Astrocyte of the cerebellum (primary cell): ENCODE measurements around the gene WDR93.

ENCODE experiments used
- DNase-seq: peaks from one replicate; pipeline ENCODE4 v3.0.0-alpha.2; 2011; ENCODE audit warnings: low read depth
- H3K4me3 ChIP-seq: 2 replicates; pipeline ENCODE4 v1.5.1; 2011; ENCODE audit warnings: mild to moderate bottlenecking, low read depth, low read length, moderate library complexity
- in situ Hi-C: cut with HindIII; loops from 2 replicates; pipeline ENCODE4 v1.10.0; 2017; ENCODE audit warnings: low sequenced_read_pairs
- TF ChIP-seq, protein P1 (sequence below): IDR thresholded peaks from 2 replicates; pipeline ENCODE4 v1.5.1; 2012; ENCODE audit warnings: low read length, low read depth, moderate library complexity, mild to moderate bottlenecking; ENCODE audit errors: missing control alignments

WDR93 gene

DNA sequence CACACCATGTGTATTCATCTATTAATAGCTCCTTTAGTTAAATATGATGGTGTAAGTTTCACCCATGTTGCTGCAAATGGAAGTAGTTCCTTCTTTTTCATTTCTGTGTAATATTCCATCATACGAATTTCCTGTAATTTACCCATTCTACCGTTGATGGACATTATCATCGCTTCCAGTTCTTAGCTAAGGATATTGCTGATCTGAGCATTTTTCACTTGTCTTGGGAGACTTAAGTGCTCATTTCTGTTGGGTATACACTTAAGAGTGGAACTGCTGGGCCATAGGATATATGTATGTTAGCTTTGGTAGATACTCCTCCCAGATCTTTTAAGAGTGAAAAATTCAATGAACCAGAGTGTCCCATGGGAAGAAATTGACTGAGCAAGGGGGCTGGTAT is 22.4 kb upstream of the WDR93 start:
- no peak for DNase-seq
- H3K4me3 ChIP-seq = no peak overlapping the region
- TF ChIP-seq, protein P1, sequence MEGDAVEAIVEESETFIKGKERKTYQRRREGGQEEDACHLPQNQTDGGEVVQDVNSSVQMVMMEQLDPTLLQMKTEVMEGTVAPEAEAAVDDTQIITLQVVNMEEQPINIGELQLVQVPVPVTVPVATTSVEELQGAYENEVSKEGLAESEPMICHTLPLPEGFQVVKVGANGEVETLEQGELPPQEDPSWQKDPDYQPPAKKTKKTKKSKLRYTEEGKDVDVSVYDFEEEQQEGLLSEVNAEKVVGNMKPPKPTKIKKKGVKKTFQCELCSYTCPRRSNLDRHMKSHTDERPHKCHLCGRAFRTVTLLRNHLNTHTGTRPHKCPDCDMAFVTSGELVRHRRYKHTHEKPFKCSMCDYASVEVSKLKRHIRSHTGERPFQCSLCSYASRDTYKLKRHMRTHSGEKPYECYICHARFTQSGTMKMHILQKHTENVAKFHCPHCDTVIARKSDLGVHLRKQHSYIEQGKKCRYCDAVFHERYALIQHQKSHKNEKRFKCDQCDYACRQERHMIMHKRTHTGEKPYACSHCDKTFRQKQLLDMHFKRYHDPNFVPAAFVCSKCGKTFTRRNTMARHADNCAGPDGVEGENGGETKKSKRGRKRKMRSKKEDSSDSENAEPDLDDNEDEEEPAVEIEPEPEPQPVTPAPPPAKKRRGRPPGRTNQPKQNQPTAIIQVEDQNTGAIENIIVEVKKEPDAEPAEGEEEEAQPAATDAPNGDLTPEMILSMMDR = no peak
- in situ Hi-C loops = no loop called here

DNA sequence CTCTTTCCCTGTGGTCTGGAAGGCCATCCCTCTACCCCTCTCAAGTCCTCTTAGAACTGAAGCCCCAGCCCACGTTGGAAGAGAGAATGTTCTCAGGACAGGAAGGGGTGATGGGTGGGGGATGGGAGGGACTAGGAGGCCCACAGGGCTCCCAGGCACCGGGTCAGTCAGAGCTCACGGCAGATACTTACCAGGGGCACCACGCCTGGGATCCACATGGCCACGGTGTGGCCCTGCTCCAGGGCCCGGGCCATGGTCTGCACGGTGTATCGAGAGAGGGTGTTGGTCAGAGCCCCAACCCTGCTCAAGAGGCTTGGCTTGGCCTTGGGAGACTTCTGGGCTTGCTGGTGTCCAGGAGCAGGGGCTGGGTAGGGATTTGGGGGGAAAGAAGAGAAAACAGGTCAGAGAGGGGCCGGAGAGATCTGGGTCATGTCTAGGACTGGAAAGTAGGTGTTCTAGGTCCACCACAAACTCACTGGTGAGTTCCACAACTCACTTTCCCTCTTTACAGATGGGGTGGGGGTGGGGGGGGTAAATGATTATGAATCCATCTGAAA is 21.2 kb upstream of the WDR93 start:
- DNase-seq = no peak
- TF ChIP-seq, protein P1 = no peak
- in situ Hi-C loops = no loop called here
- H3K4me3 ChIP-seq = no peak overlapping the region

DNA sequence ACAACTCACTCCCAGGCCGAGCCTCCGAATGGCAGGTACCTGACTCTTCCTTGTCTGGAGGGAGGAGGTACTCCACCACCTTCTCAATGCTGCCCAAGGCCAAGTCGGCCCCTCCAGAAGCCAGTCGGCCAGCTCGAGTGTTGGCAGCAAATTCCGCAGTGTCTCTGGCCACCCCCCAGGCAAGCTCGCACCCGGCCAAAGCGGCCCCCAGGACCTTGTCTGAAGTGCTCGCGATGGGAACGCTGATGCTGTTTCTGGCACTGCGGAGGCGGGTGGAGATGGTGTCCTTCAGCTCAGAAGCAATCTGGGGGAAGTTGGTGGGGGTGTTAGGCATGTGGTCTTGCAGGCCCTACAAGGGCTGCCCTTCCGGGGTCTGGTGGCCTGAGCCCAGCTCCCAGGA is 20.7 kb upstream of the WDR93 start:
- no peak overlapping the region for H3K4me3 ChIP-seq
- no peak for DNase-seq
- in situ Hi-C loops = loop anchor here (5.0 kb wide), 1 partner anchor 43 kb away; no protein-coding TSS in a partner anchor
- TF ChIP-seq, protein P1 = no peak

DNA sequence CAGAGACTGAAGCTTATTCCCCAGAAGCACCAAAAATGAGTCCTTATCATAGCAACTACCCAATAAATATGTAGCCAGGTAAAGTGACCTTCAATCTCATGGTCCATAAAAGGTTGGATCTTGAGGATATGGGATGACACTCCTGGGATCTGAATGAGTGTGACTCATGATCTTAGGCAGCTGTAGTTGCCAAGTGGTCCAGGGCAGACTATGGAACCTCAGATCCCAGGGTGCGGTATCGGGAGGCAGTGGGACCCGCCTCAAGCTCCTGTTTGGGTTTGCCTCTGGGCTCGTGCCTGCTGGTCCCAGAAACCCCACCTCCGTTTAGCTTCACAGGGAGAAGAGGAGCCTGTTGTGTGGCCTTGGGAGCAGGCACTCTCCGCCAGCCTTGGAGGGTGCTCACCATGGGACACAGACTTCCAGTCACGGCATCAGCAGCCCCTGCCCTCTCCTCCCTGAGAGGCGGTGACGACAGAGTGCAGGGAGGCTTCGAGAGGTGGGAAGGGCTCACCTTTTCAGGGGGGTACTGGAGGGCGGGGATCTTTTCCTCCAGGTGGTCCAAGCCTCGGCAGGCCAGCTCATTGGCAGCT is 19.5 kb upstream of the WDR93 start:
- H3K4me3 ChIP-seq = no peak overlapping the region
- no peak for DNase-seq
- in situ Hi-C loops = loop anchor here (5.0 kb wide), 1 partner anchor 44 kb away; no protein-coding TSS in a partner anchor
- TF ChIP-seq, protein P1 = no peak

DNA sequence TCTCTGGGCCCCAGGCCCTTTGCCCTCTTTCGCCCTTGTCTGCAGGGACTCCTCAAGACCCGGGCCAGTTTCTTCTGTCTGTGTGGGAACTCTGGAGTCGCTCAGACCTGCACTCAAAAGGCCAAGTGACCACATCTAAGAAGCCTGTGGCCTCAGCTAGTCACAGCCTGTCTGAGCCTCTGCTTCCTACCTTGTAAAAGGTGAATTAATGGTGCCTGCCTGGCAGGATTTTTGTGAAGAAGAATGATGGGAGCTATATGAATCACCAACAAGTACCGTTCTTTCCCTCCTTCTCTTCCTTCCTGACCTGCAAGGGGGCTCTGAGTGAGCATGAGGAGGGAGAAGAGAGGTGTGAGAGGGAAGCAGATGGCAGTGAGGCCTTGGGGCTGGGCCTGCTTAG is 18.9 kb upstream of the WDR93 start:
- H3K4me3 ChIP-seq = no peak overlapping the region
- in situ Hi-C loops = loop anchor here (5.0 kb wide), 1 partner anchor 44 kb away; no protein-coding TSS in a partner anchor
- TF ChIP-seq, protein P1 = no peak
- DNase-seq = no peak

DNA sequence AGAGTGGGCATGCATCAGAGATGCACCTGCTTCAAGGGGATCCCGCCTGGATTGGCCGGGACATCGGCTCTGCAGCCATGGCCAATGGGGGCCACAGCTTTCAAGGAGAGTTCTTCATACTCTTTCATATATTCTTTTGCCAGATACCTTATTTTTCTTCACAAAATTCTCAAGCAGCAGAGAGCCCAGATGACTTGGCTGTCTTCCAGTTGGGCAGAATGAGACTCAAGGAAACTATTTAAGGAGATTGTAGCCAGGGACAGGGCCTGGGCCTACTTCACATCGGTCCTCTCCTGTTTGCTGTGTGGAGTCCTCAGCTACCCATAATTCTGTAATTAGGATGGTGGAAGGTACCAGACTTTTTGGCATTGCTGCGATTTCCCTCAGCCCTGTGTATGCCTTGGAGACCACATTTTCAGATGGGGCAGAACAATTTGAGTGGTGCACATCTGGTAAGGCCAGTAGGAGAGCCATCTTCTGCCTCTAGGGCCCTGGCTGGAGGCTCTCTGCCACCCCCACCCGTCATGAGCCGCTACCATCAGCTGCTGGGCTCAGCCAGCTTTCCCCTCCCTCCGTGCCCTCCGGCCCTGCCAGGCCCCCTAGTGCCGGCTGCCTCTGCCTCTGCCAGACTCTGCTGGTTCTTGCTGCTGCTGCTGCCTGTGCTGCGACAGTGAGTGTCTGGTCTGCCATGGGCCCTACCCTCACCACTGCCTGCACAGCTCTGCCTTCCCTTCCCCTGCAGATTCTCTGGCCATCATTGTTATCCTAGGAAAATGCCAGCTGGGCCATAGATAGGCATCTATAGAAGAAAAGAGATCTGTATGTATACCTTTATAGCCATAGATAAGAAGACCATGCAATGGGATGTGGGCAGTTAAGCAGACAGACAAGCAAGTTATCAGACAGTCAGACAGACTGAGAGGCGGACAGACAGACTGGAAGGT is 18.1 kb upstream of the WDR93 start:
- H3K4me3 ChIP-seq = no peak overlapping the region
- no peak for DNase-seq
- in situ Hi-C loops = loop anchor here (5.0 kb wide), 1 partner anchor 45 kb away; no protein-coding TSS in a partner anchor
- TF ChIP-seq, protein P1 = no peak
